ENCODE results near the gene LRRC8E. TPM values are rescaled to one million over a fixed set of nuclear protein-coding genes. Genes with fewer than 3 reads are reported as not detected.
A peak's percentile ranks its signal among the peaks of the same experiment; 100 is the strongest.

LRRC8E gene
- total and polyA plus RNA-seq, 10 of the 15 experiments (the other 5 are each of a cell fraction or from before 2014, with no cell fraction given), result 0.04 to 0.32 (median 0.25) TPM; not detected in 7

- ChIA-PET POLR2A (interaction anchor here (0.6 to 1.0 kb wide), 3 partner anchors 50 to 206 kb away, joined by 4 to 5 read pairs (median 4); partner anchors contain the start of gene MAP2K7), RAD21 (ENCODE audit: unreplicated experiment) (interaction anchor here (0.7 to 0.9 kb wide), 2 partner anchors 50 to 68 kb away, joined by 3 to 6 read pairs; partner anchors contain the start of genes MAP2K7 and SNAPC2), CTCF (interaction anchor here (0.7 to 2.5 kb wide), 16 partner anchors 8 to 285 kb away, joined by 3 to 12 read pairs (median 4); partner anchors contain the start of genes TIMM44 and TRAPPC5), SMC1A (ENCODE audit: uncharacterized antibody, unreplicated experiment) (interaction anchor here (0.8 to 1.1 kb wide), 2 partner anchors 53 to 285 kb away, joined by 3 to 4 read pairs; no protein-coding TSS in a partner anchor)
- DNase-seq (ENCODE audit: low read depth, low spot score) (no peak), FAIRE-seq (no peak), ATAC-seq (peak; percentile 99)
- H2AFZ ChIP-seq (ENCODE audit: control insufficient read depth, low read depth, low read length), result no peak overlapping the region; the same call in 1 of the 2 replicates
- H3K79me2 ChIP-seq (ENCODE audit: control insufficient read depth, insufficient read depth, low read length), result no peaks in the 10 kb centered on the region
- WGBS (ENCODE audit: insufficient coverage, insufficient replicate concordance, low lambda C conversion rate, missing lambda C conversion rate), result 31% methylated on average over 41 of the region's 45 CpGs
- H3K4me2 ChIP-seq (ENCODE audit: control insufficient read depth, insufficient read depth), result no peak overlapping the region; the same call in 1 of the 2 replicates
- H3K9ac ChIP-seq (ENCODE audit: control insufficient read depth, insufficient read depth, low read length), result no peak overlapping the region
- no peaks in the 10 kb centered on the region for H3K27me3 ChIP-seq (replicated peaks in 1 of 2; ENCODE audit: control insufficient read depth in 2 of 2, insufficient read depth in 2 of 2, low read length in 1 of 2)
- no peaks in the 10 kb centered on the region for H4K20me1 ChIP-seq (ENCODE audit: control insufficient read depth, insufficient read depth)
- H3K36me3 ChIP-seq (ENCODE audit: control insufficient read depth in 2 of 2, insufficient read depth in 2 of 2, low read length in 1 of 2), result no peaks in the 10 kb centered on the region
- no peaks in the 10 kb centered on the region for H3K9me3 ChIP-seq (replicated peaks; ENCODE audit: control insufficient read depth, insufficient read depth, low read length)
- in situ Hi-C loops (cut with MboI), result no loop called here
- H3K27ac ChIP-seq (ENCODE audit: control insufficient read depth, insufficient read depth), result no peak overlapping the region
- no peak overlapping the region for H3K4me3 ChIP-seq
- BruUV-seq (replicated peaks), result no TSS peak
- no peaks in the 10 kb centered on the region; the same call in 1 of the 2 replicates for H3K4me1 ChIP-seq (ENCODE audit: control insufficient read depth, insufficient read depth, low read length)
- intact Hi-C loops (cut with micrococcal nuclease; ENCODE audit: unreplicated experiment), result loop anchor here (1.0 kb wide), 1 partner anchor 72 kb away; no protein-coding TSS in a partner anchor
- TF ChIP-seq CEBPB (IDR thresholded peaks at IDR 0.05; ENCODE audit: borderline replicate concordance in 1 of 2, low read depth in 2 of 2, low read length in 2 of 2) (no peak), SMARCA5 (IDR thresholded peaks at IDR 0.05) (no peak), MXI1 (IDR thresholded peaks at IDR 0.05; ENCODE audit: low read depth, low read length) (no peak), ETV6 (conservative IDR thresholded peaks at IDR 0.05 in 1 of 2, IDR thresholded peaks at IDR 0.05 in 1 of 2; ENCODE audit: borderline replicate concordance in 1 of 2, low read depth in 1 of 2) (no peak), MEF2B (IDR thresholded peaks at IDR 0.05; ENCODE audit: partially characterized antibody, poor library complexity, severe bottlenecking) (no peak), DPF2 (IDR thresholded peaks at IDR 0.05) (no peak), NR2F1 (conservative IDR thresholded peaks at IDR 0.05) (0 out of 2 replicates have a peak, but pooled peaks have one; percentile 25), SP1 (IDR thresholded peaks at IDR 0.05; ENCODE audit: low read depth, low read length) (no peak), TAF1 (IDR thresholded peaks at IDR 0.05; ENCODE audit: borderline replicate concordance, low read depth, low read length) (no peak), KLF5 (IDR thresholded peaks at IDR 0.05; ENCODE audit: partially characterized antibody) (no peak), SRF (IDR thresholded peaks at IDR 0.05; ENCODE audit: low read depth in 2 of 2, low read length in 2 of 2) (no peak), POU2F2 (IDR thresholded peaks at IDR 0.05; ENCODE audit: borderline replicate concordance, low read depth, low read length) (no peak), CREB1 (IDR thresholded peaks at IDR 0.05; ENCODE audit: low read depth) (peak; percentile 24; the same call in 1 of the 2 replicates), SIN3A (IDR thresholded peaks at IDR 0.05; ENCODE audit: low read depth, low read length) (no peak)
- TF ChIP-seq, protein P1, sequence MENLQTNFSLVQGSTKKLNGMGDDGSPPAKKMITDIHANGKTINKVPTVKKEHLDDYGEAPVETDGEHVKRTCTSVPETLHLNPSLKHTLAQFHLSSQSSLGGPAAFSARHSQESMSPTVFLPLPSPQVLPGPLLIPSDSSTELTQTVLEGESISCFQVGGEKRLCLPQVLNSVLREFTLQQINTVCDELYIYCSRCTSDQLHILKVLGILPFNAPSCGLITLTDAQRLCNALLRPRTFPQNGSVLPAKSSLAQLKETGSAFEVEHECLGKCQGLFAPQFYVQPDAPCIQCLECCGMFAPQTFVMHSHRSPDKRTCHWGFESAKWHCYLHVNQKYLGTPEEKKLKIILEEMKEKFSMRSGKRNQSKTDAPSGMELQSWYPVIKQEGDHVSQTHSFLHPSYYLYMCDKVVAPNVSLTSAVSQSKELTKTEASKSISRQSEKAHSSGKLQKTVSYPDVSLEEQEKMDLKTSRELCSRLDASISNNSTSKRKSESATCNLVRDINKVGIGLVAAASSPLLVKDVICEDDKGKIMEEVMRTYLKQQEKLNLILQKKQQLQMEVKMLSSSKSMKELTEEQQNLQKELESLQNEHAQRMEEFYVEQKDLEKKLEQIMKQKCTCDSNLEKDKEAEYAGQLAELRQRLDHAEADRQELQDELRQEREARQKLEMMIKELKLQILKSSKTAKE (IDR thresholded peaks at IDR 0.05; ENCODE audit: low read depth, poor library complexity, severe bottlenecking), result no peak
- TF ChIP-seq, protein P2, sequence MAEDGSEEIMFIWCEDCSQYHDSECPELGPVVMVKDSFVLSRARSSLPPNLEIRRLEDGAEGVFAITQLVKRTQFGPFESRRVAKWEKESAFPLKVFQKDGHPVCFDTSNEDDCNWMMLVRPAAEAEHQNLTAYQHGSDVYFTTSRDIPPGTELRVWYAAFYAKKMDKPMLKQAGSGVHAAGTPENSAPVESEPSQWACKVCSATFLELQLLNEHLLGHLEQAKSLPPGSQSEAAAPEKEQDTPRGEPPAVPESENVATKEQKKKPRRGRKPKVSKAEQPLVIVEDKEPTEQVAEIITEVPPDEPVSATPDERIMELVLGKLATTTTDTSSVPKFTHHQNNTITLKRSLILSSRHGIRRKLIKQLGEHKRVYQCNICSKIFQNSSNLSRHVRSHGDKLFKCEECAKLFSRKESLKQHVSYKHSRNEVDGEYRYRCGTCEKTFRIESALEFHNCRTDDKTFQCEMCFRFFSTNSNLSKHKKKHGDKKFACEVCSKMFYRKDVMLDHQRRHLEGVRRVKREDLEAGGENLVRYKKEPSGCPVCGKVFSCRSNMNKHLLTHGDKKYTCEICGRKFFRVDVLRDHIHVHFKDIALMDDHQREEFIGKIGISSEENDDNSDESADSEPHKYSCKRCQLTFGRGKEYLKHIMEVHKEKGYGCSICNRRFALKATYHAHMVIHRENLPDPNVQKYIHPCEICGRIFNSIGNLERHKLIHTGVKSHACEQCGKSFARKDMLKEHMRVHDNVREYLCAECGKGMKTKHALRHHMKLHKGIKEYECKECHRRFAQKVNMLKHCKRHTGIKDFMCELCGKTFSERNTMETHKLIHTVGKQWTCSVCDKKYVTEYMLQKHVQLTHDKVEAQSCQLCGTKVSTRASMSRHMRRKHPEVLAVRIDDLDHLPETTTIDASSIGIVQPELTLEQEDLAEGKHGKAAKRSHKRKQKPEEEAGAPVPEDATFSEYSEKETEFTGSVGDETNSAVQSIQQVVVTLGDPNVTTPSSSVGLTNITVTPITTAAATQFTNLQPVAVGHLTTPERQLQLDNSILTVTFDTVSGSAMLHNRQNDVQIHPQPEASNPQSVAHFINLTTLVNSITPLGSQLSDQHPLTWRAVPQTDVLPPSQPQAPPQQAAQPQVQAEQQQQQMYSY (CRISPR knock-in tag; IDR thresholded peaks at IDR 0.05), result no peak
Measured at GRCh38 chr19:7852851-7853769, 35.2 kb upstream of the LRRC8E start.
